Smooth muscle cell (in vitro differentiated cells): Measurements from ENCODE around the gene NLRP6. TPM values are rescaled to one million over a fixed set of nuclear protein-coding genes. Genes with fewer than 3 reads are reported as not detected.

ENCODE experiments used
- DNase-seq: peaks from one replicate; lab custom pipeline; 2025; ENCODE audit not compliant: unreplicated experiment; lab: John Stamatoyannopoulos, UW
- H2AFZ ChIP-seq: fragments of 200-600 bp; sonication (generic); 2 replicates; pipeline ENCODE4 v1.6.0; 2016; ENCODE audit warnings: antibody characterized with exemption, low read depth, mild to moderate bottlenecking
- H3F3A ChIP-seq: fragments of 200-600 bp; sonication (generic); 2 replicates; pipeline ENCODE4 v1.6.0; 2017; ENCODE audit warnings: antibody characterized with exemption, low read depth
- H3K27ac ChIP-seq: fragments of 200-600 bp; sonication (generic); 2 replicates; pipeline ENCODE4 v1.5.1; 2016; ENCODE audit warnings: low read depth, mild to moderate bottlenecking
- H3K27me3 ChIP-seq: fragments of 200-600 bp; sonication (generic); 2 replicates; pipeline ENCODE4 v1.6.1; 2016; ENCODE audit warnings: low read depth, mild to moderate bottlenecking
- H3K36me3 ChIP-seq: fragments of 200-600 bp; sonication (generic); 2 replicates; pipeline ENCODE4 v1.5.1; 2016; ENCODE audit warnings: low read depth
- H3K4me1 ChIP-seq: fragments of 200-600 bp; sonication (generic); 2 replicates; pipeline ENCODE4 v1.5.1; 2016; ENCODE audit warnings: low read depth
- H3K4me2 ChIP-seq: fragments of 200-600 bp; sonication (generic); 2 replicates; pipeline ENCODE4 v1.6.0; 2016; ENCODE audit warnings: mild to moderate bottlenecking
- H3K4me3 ChIP-seq: fragments of 200-600 bp; sonication (generic); 2 replicates; pipeline ENCODE4 v1.5.1; 2016; ENCODE audit warnings: mild to moderate bottlenecking
- H3K79me2 ChIP-seq: fragments of 200-600 bp; sonication (generic); 2 replicates; pipeline ENCODE4 v1.6.0; 2016; ENCODE audit warnings: low read depth, mild to moderate bottlenecking
- H3K9ac ChIP-seq: fragments of 200-600 bp; sonication (generic); 2 replicates; pipeline ENCODE4 v1.6.0; 2016; ENCODE audit warnings: low read depth
- H3K9me3 ChIP-seq: fragments of 200-600 bp; sonication (generic); replicated peaks from 2 replicates; pipeline ENCODE4 v1.5.1; 2016; ENCODE audit warnings: low read depth
- H4K20me1 ChIP-seq: fragments of 200-600 bp; sonication (generic); 2 replicates; pipeline ENCODE4 v1.6.0; 2016; ENCODE audit warnings: low read depth
- WGBS: methylation state at CpG from one replicate; pipeline ENCODE4 v1.1.7; 2016; ENCODE audit warnings: low lambda C conversion rate; 5-methylcytosine and 5-hydroxymethylcytosine counted together
- polyA plus RNA-seq: library from polyadenylated mRNA; unstranded; fragments of >200 nt; fragmentation: Nextera tagmentation; extraction: Ambion mirVana; gene quantifications from 2 replicates; pipeline ENCODE4 v1.2.1, GENCODE V29; 2016
- total RNA-seq: library from RNA; depleted of rRNA; stranded (reverse); fragments of >200 nt; gene quantifications from 2 replicates; pipeline ENCODE4 v1.2.3, GENCODE V29; 2014
- TF ChIP-seq, protein P1 (sequence below): fragments of 200-600 bp; sonication (generic); IDR thresholded peaks from 2 replicates; pipeline ENCODE4 v1.5.1; 2017; ENCODE audit warnings: borderline replicate concordance, mild to moderate bottlenecking, antibody characterized with exemption; ENCODE audit not compliant: insufficient read depth, poor library complexity, severe bottlenecking

Gene NLRP6
- total and polyA plus RNA-seq, 2 experiments from 2014 or later, result not detected

GRCh38 chr11:330307-330693, 52.1 kb downstream of the NLRP6 start:
- H3K4me1 ChIP-seq, result peaks cover 27% of the 10 kb centered on the region
- H3F3A ChIP-seq, result peaks cover 8% of the 10 kb centered on the region
- no peak for DNase-seq
- peaks cover 4% of the 10 kb centered on the region for H3K79me2 ChIP-seq
- no peaks in the 10 kb centered on the region for H3K27me3 ChIP-seq
- no peak overlapping the region for H3K4me2 ChIP-seq
- H4K20me1 ChIP-seq, result no peaks in the 10 kb centered on the region
- WGBS, result 96% methylated on average over 14 of the region's 14 CpGs
- no peaks in the 10 kb centered on the region for H3K9me3 ChIP-seq
- H3K36me3 ChIP-seq, result no peaks in the 10 kb centered on the region
- H3K9ac ChIP-seq, result no peak overlapping the region
- H3K27ac ChIP-seq, result no peak overlapping the region
- no peak overlapping the region for H3K4me3 ChIP-seq
- TF ChIP-seq, protein P1, sequence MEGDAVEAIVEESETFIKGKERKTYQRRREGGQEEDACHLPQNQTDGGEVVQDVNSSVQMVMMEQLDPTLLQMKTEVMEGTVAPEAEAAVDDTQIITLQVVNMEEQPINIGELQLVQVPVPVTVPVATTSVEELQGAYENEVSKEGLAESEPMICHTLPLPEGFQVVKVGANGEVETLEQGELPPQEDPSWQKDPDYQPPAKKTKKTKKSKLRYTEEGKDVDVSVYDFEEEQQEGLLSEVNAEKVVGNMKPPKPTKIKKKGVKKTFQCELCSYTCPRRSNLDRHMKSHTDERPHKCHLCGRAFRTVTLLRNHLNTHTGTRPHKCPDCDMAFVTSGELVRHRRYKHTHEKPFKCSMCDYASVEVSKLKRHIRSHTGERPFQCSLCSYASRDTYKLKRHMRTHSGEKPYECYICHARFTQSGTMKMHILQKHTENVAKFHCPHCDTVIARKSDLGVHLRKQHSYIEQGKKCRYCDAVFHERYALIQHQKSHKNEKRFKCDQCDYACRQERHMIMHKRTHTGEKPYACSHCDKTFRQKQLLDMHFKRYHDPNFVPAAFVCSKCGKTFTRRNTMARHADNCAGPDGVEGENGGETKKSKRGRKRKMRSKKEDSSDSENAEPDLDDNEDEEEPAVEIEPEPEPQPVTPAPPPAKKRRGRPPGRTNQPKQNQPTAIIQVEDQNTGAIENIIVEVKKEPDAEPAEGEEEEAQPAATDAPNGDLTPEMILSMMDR, result no peak
- H2AFZ ChIP-seq, result no peak overlapping the region

GRCh38 chr11:330694-331357, 52.6 kb downstream of the NLRP6 start:
- H3F3A ChIP-seq, result peaks cover 8% of the 10 kb centered on the region
- H2AFZ ChIP-seq, result no peak overlapping the region
- H3K9me3 ChIP-seq, result no peaks in the 10 kb centered on the region
- H3K27me3 ChIP-seq, result no peaks in the 10 kb centered on the region
- 95% methylated on average over 34 of the region's 34 CpGs for WGBS
- no peak overlapping the region for H3K4me2 ChIP-seq
- H3K79me2 ChIP-seq, result peaks cover 4% of the 10 kb centered on the region
- TF ChIP-seq, protein P1, result no peak
- no peak overlapping the region for H3K4me3 ChIP-seq
- H4K20me1 ChIP-seq, result no peaks in the 10 kb centered on the region
- H3K36me3 ChIP-seq, result no peaks in the 10 kb centered on the region
- H3K9ac ChIP-seq, result no peak overlapping the region
- peaks cover 32% of the 10 kb centered on the region for H3K4me1 ChIP-seq
- H3K27ac ChIP-seq, result no peak overlapping the region
- DNase-seq, result no peak

GRCh38 chr11:331358-332060, 53.3 kb downstream of the NLRP6 start:
- H3K4me3 ChIP-seq, result no peak overlapping the region
- no peak for DNase-seq
- peaks cover 39% of the 10 kb centered on the region for H3K4me1 ChIP-seq
- no peaks in the 10 kb centered on the region for H3K27me3 ChIP-seq
- H3K79me2 ChIP-seq, result peaks cover 4% of the 10 kb centered on the region
- H4K20me1 ChIP-seq, result no peaks in the 10 kb centered on the region
- H3K9ac ChIP-seq, result no peak overlapping the region
- no peaks in the 10 kb centered on the region for H3K36me3 ChIP-seq
- no peak overlapping the region for H3K27ac ChIP-seq
- no peak overlapping the region for H3K4me2 ChIP-seq
- TF ChIP-seq, protein P1, result no peak
- no peaks in the 10 kb centered on the region for H3K9me3 ChIP-seq
- peaks cover 8% of the 10 kb centered on the region for H3F3A ChIP-seq
- H2AFZ ChIP-seq, result no peak overlapping the region
- WGBS, result 89% methylated on average over 19 of the region's 19 CpGs
